ENCODE data around the gene NSG1.

NSG1 gene

GRCh38 chr4:4374388-4375098 lies 12.4 kb upstream of the NSG1 start:
- no peak for DNase-seq

GRCh38 chr4:4376074-4376473 lies 10.8 kb upstream of the NSG1 start:
- DNase-seq, result no peak

GRCh38 chr4:4377191-4377590 lies 9.7 kb upstream of the NSG1 start:
- DNase-seq, result no peak

- no peak for DNase-seq
Measured at GRCh38 chr4:4377732-4378460, 9.0 kb upstream of the NSG1 start.

GRCh38 chr4:4379540-4380087 lies 7.3 kb upstream of the NSG1 start:
- DNase-seq, result no peak

GRCh38 chr4:4383085-4383484 lies 3.8 kb upstream of the NSG1 start:
- no peak for DNase-seq

- no peak for DNase-seq
Measured at GRCh38 chr4:4384837-4385236, 2.1 kb upstream of the NSG1 start.

GRCh38 chr4:4385729-4386295 lies 1.1 kb upstream of the NSG1 start:
- DNase-seq, result no peak

- peak in 1 of 6 experiments; percentile 30 for DNase-seq
Measured at GRCh38 chr4:4386296-4386735, 586 bp upstream of the NSG1 start.

GRCh38 chr4:4387531-4388310 lies 819 bp downstream of the NSG1 start:
- peak in 1 of 6 experiments; percentile 4 for DNase-seq

GRCh38 chr4:4388311-4388790 lies 1.4 kb downstream of the NSG1 start:
- DNase-seq, result no peak

GRCh38 chr4:4388836-4389575 lies 2.1 kb downstream of the NSG1 start:
- DNase-seq, result no peak

- DNase-seq, result no peak
Measured at GRCh38 chr4:4390046-4390445, 3.1 kb downstream of the NSG1 start.

GRCh38 chr4:4390515-4391240 lies 3.8 kb downstream of the NSG1 start:
- no peak for DNase-seq

- DNase-seq, result no peak
Measured at GRCh38 chr4:4391866-4392265, 5.0 kb downstream of the NSG1 start.

- no peak for DNase-seq
Measured at GRCh38 chr4:4392501-4393183, 5.7 kb downstream of the NSG1 start.

- no peak for DNase-seq
Measured at GRCh38 chr4:4394644-4395043, 7.7 kb downstream of the NSG1 start.

GRCh38 chr4:4395371-4395770 lies 8.5 kb downstream of the NSG1 start:
- DNase-seq, result no peak

GRCh38 chr4:4395849-4396627 lies 9.1 kb downstream of the NSG1 start:
- DNase-seq, result no peak
